Right renal cortex interstitium (tissue), 3 donors: ENCODE data around the gene AGBL1. TPM values are rescaled to one million over a fixed set of nuclear protein-coding genes. Genes with fewer than 3 reads are reported as not detected.
"Not testable (repeated sequence)": the region's sequence is repeated elsewhere in the genome, so short reads cannot be mapped to it uniquely, and the experiment has no call there.

ENCODE experiments used
- DNase-seq, 3 donors: peaks; one replicate each; pipeline ENCODE4 v3.0.0-alpha.2; 2013; ENCODE audit warnings: low read depth in 3 of 3, low spot score in 2 of 3
- polyA plus RNA-seq, 3 donors: library from polyadenylated mRNA; unstranded; fragments of 120-200 nt; gene quantifications; one replicate each; pipeline ENCODE4 v1.2.1, GENCODE V29; 2013; ENCODE audit not compliant: insufficient read length in 3 of 3

AGBL1 gene
- polyA plus RNA-seq, 3 donors, result 0.08 to 0.10 (median 0.08) TPM

GRCh38 chr15:86082619-86083380 is 3.1 kb downstream of the AGBL1 start:
- no peak for DNase-seq

GRCh38 chr15:86087808-86088207 is 8.1 kb downstream of the AGBL1 start:
- no peak for DNase-seq

- no peak for DNase-seq
Observed at GRCh38 chr15:86089422-86089821, 9.8 kb downstream of the AGBL1 start.

- DNase-seq, result no peak
Observed at GRCh38 chr15:86101818-86102217, 22.1 kb downstream of the AGBL1 start.

GRCh38 chr15:86103825-86104224 is 24.2 kb downstream of the AGBL1 start:
- DNase-seq, result no peak

GRCh38 chr15:86106306-86106705 is 26.6 kb downstream of the AGBL1 start:
- DNase-seq, result no peak

GRCh38 chr15:86115145-86115801 is 35.6 kb downstream of the AGBL1 start:
- no peak for DNase-seq

- DNase-seq, result no peak
Observed at GRCh38 chr15:86121568-86122225, 42.0 kb downstream of the AGBL1 start.

- not testable (repeated sequence) for DNase-seq
Observed at GRCh38 chr15:86122691-86123391, 43.2 kb downstream of the AGBL1 start.

- no peak for DNase-seq
Observed at GRCh38 chr15:86125775-86126174, 46.1 kb downstream of the AGBL1 start.

GRCh38 chr15:86127547-86127946 is 47.9 kb downstream of the AGBL1 start:
- DNase-seq, result no peak

- no peak for DNase-seq
Observed at GRCh38 chr15:86135041-86135440, 55.4 kb downstream of the AGBL1 start.

- DNase-seq, result no peak
Observed at GRCh38 chr15:86136861-86137260, 57.2 kb downstream of the AGBL1 start.

- no peak for DNase-seq
Observed at GRCh38 chr15:86138798-86139197, 59.1 kb downstream of the AGBL1 start.

GRCh38 chr15:86139828-86140227 is 60.2 kb downstream of the AGBL1 start:
- no peak for DNase-seq

- no peak for DNase-seq
Observed at GRCh38 chr15:86154705-86155104, 75.0 kb downstream of the AGBL1 start.

- DNase-seq, result no peak
Observed at GRCh38 chr15:86155551-86155950, 75.9 kb downstream of the AGBL1 start.

- DNase-seq, result no peak
Observed at GRCh38 chr15:86157606-86158293, 78.1 kb downstream of the AGBL1 start.

- no peak for DNase-seq
Observed at GRCh38 chr15:86159468-86159867, 79.8 kb downstream of the AGBL1 start.

- no peak for DNase-seq
Observed at GRCh38 chr15:86161250-86161649, 81.6 kb downstream of the AGBL1 start.

GRCh38 chr15:86162172-86162591 is 82.5 kb downstream of the AGBL1 start:
- DNase-seq, result no peak
